Right ventricle myocardium superior (tissue), 1 donor: ENCODE results near the gene CTBP1. TPM values are rescaled to one million over a fixed set of nuclear protein-coding genes. Genes with fewer than 3 reads are reported as not detected.
"Not testable (repeated sequence)": the region's sequence is repeated elsewhere in the genome, so short reads cannot be mapped to it uniquely, and the experiment has no call there.

ENCODE experiments used
- ATAC-seq: fragments of 200-7000 bp; cut with Tn5 transposase; one replicate; pipeline ENCODE4 v1.9.1; 2020; ENCODE audit warnings: mild to moderate bottlenecking; ENCODE audit not compliant: poor library complexity
- DNase-seq: peaks from one replicate; pipeline ENCODE4 v3.0.0-alpha.2; 2020
- intact Hi-C: fragments of 100-400 bp; cut with DNase I; formaldehyde crosslinking; loops from one replicate; pipeline ENCODE4 v1.11.2; 2022
- total RNA-seq: library from RNA; stranded (reverse); fragmentation: NEBNext Ultra II Directional; extraction: Animal tissue kit (Norgen Biotek cat#: 25700); gene quantifications from one replicate; pipeline ENCODE4 v1.2.1, GENCODE V29; 2021
- donor health status: DM: no; HTN: yes; CAD: no; lungs with severe emphysema.

CTBP1 gene
- total RNA-seq, 1 donor from 2014 or later: 133 TPM

GRCh38 chr4:1242506-1243450 is 6.2 kb downstream of the CTBP1 start:
- intact Hi-C loops: no loop called here
- ATAC-seq (no peak), DNase-seq (peak; percentile 29)

- DNase-seq: peak; percentile 40
- intact Hi-C loops: no loop called here
- no peak for ATAC-seq
These were observed 6.9 kb downstream of the CTBP1 start for GRCh38 chr4:1241936-1242505.

GRCh38 chr4:1241466-1241935 is 7.4 kb downstream of the CTBP1 start:
- no peak for DNase-seq
- intact Hi-C loops: no loop called here
- no peak for ATAC-seq

GRCh38 chr4:1240721-1241465 is 8.0 kb downstream of the CTBP1 start:
- intact Hi-C loops: no loop called here
- peak; percentile 34 for DNase-seq
- ATAC-seq: no peak

GRCh38 chr4:1239950-1240307 is 9.0 kb downstream of the CTBP1 start:
- intact Hi-C loops: no loop called here
- DNase-seq: no peak

GRCh38 chr4:1239141-1239949 is 9.6 kb downstream of the CTBP1 start:
- intact Hi-C loops: no loop called here
- peak; percentile 32 for DNase-seq
- ATAC-seq: no peak

More at GRCh38 chr4:1239950-1240307, 9.0 kb downstream of the CTBP1 start:
- ATAC-seq: no peak

GRCh38 chr4:1238676-1239000 is 10.3 kb downstream of the CTBP1 start:
- intact Hi-C loops: no loop called here
- ATAC-seq (no peak), DNase-seq (peak; percentile 30)

- DNase-seq (peak; percentile 37), ATAC-seq (no peak)
- intact Hi-C loops: no loop called here
These were observed 10.8 kb downstream of the CTBP1 start for GRCh38 chr4:1237981-1238675.

- intact Hi-C loops, ATAC-seq: not testable (repeated sequence)
- peak; percentile 23 for DNase-seq
These were observed 11.7 kb downstream of the CTBP1 start for GRCh38 chr4:1237261-1237660.

- intact Hi-C loops, ATAC-seq: not testable (repeated sequence)
- peak; percentile 10 for DNase-seq
These were observed 12.1 kb downstream of the CTBP1 start for GRCh38 chr4:1236836-1237235.

GRCh38 chr4:1236103-1236641 is 12.8 kb downstream of the CTBP1 start:
- DNase-seq: peak; percentile 36
- intact Hi-C loops: no loop called here
- no peak for ATAC-seq

GRCh38 chr4:1235381-1236102 is 13.4 kb downstream of the CTBP1 start:
- intact Hi-C loops: no loop called here
- DNase-seq (peak; percentile 39), ATAC-seq (no peak)

GRCh38 chr4:1234811-1235292 is 14.1 kb downstream of the CTBP1 start:
- DNase-seq (peak; percentile 38), ATAC-seq (no peak)
- intact Hi-C loops: no loop called here

GRCh38 chr4:1234309-1234695 is 14.6 kb downstream of the CTBP1 start:
- intact Hi-C loops: no loop called here
- DNase-seq (peak; percentile 57), ATAC-seq (no peak)

- DNase-seq (peak; percentile 65), ATAC-seq (peak; percentile 75)
- intact Hi-C loops: no loop called here
These were observed 15.2 kb downstream of the CTBP1 start for GRCh38 chr4:1233641-1234308.
